CD4-positive, CD25-positive, alpha-beta regulatory T cell (primary cell): ENCODE data around the gene DLG2. TPM values are rescaled to one million over a fixed set of nuclear protein-coding genes. Genes with fewer than 3 reads are reported as not detected.

Experiments
- ATAC-seq, 2 donors: fragments of 150-1000 bp; cut with Tn5 transposase; one replicate each; pipeline ENCODE4 v1.10.0; 2021; ENCODE audit warnings: low read depth in 2 of 2, moderate number of reproducible peaks in 2 of 2, moderate library complexity in 1 of 2
- DNase-seq, 3 donors: peaks; one replicate each; pipeline versions ENCODE4 v3.0.0 to v3.0.0-alpha.2; 2012 to 2022; ENCODE audit warnings: mixed read lengths in 1 of 3
- H3K27ac ChIP-seq: one replicate; pipeline ENCODE4 v1.7.0; 2013; ENCODE audit warnings: mild to moderate bottlenecking, low read length; ENCODE audit not compliant: insufficient read depth, poor library complexity, severe bottlenecking
- H3K27me3 ChIP-seq: one replicate; pipeline ENCODE4 v1.7.0; 2013; ENCODE audit warnings: low read length; ENCODE audit not compliant: control insufficient read depth, insufficient read depth
- H3K36me3 ChIP-seq: one replicate; pipeline ENCODE4 v1.7.0; 2013; ENCODE audit warnings: mild to moderate bottlenecking, low read length, moderate library complexity; ENCODE audit not compliant: control insufficient read depth, insufficient read depth
- H3K4me1 ChIP-seq: 2 replicates; pipeline ENCODE4 v1.7.0; 2013; ENCODE audit warnings: mild to moderate bottlenecking, low read length; ENCODE audit not compliant: insufficient read depth, control insufficient read depth, poor library complexity, severe bottlenecking
- H3K4me3 ChIP-seq: one replicate; pipeline ENCODE4 v1.7.0; 2013; ENCODE audit warnings: low read depth, mild to moderate bottlenecking, low read length, moderate library complexity
- H3K9me3 ChIP-seq, 2 experiments: 1 replicate in 1 of 2; 2 replicates in 1 of 2; pipeline ENCODE4 v1.7.0; 2013; ENCODE audit warnings: low read length in 2 of 2, mild to moderate bottlenecking in 1 of 2, moderate library complexity in 1 of 2; ENCODE audit not compliant: control insufficient read depth in 2 of 2
- H3K27ac Mint-ChIP-seq, 3 donors: one replicate each; pipeline ENCODE4 v1.8.0; 2020 to 2022; ENCODE audit warnings: mild to moderate bottlenecking in 3 of 3, mixed read lengths in 3 of 3, moderate library complexity in 2 of 3
- H3K27me3 Mint-ChIP-seq: one replicate; pipeline ENCODE4 v1.8.0; 2022; ENCODE audit warnings: mild to moderate bottlenecking, mixed read lengths
- H3K36me3 Mint-ChIP-seq: one replicate; pipeline ENCODE4 v1.8.0; 2020; ENCODE audit warnings: mixed read lengths
- H3K4me1 Mint-ChIP-seq, 4 donors: one replicate each; pipeline ENCODE4 v1.8.0; 2020 to 2022; ENCODE audit warnings: mixed read lengths in 4 of 4, mild to moderate bottlenecking in 1 of 4
- H3K4me3 Mint-ChIP-seq, 4 donors: one replicate each; pipeline ENCODE4 v1.8.0; 2020 to 2022; ENCODE audit warnings: mild to moderate bottlenecking in 4 of 4, mixed read lengths in 4 of 4, moderate library complexity in 3 of 4
- H3K9me3 Mint-ChIP-seq, 7 donors: one replicate each; pipeline ENCODE4 v1.8.0; 2020 to 2022; ENCODE audit warnings: mixed read lengths in 7 of 7, mild to moderate bottlenecking in 3 of 7, moderate library complexity in 2 of 7
- polyA plus RNA-seq, 4 donors: library from polyadenylated mRNA; unstranded; fragments of 300-500 nt; fragmentation: Illumina TruSeq; gene quantifications; one replicate each; pipeline ENCODE4 v1.2.3, GENCODE V29; 2021
- total RNA-seq: library from RNA; stranded (reverse); gene quantifications from one replicate; pipeline ENCODE4 v1.2.3, GENCODE V29; 2022

DLG2 gene
- total and polyA plus RNA-seq, 5 donors from 2014 or later: 0.26 to 2.0 (median 0.94) TPM

DNA sequence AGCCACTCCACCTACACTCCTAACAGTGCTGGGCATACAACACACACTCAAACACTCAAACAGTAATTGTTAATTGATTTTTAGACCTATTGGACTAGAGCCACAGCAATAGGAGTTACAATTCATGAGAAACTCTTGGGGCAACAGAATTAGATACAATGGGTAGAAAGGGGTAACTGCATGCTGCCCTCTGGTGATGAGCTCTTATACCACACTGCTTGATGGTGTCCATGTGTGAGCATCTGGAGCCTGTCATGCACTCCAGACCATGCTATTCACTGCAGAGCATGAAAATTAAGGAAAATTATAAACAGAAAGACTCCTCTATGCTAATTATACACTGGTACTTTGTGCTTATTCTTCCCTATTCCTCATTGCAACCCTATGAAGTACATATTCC lies 1365.4 kb downstream of the DLG2 start:
- Mint-ChIP-seq H3K36me3 (no peaks in the 10 kb centered on the region), H3K4me1 (no peaks in the 10 kb centered on the region)
- H3K4me1 ChIP-seq: no peaks in the 10 kb centered on the region

DNA sequence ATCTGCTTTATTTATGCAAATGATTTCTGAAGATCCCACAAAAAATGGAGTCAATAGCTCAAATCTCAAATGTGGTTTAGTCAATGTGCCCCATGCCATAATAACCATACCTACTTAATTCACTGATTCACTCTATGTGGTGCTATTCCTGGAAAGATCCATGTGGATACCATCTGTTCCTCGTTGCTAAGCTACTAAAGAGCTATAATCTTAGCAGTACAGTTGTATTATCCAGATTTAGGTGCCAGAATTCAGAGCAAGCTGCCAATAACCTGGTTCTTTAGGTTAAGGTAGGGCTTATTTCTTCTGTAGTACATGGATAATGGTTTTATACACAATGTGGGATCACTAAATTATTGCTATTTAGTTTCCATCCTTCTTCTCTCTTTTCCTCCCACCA lies 1366.3 kb downstream of the DLG2 start:
- H3K9me3 ChIP-seq: no peaks in the 10 kb centered on the region
- no peaks in the 10 kb centered on the region for H3K27me3 Mint-ChIP-seq
- H3K36me3 ChIP-seq: no peaks in the 10 kb centered on the region
- H3K4me1 ChIP-seq: no peaks in the 10 kb centered on the region
- H3K27me3 ChIP-seq: no peaks in the 10 kb centered on the region
- no peak overlapping the region for H3K27ac ChIP-seq
- H3K4me3 ChIP-seq: no peak overlapping the region
- peaks cover 0 to 18% (median 4%) of the 10 kb centered on the region in 7 donors for H3K9me3 Mint-ChIP-seq
- ATAC-seq: no peak
- no peak for DNase-seq
- H3K36me3 Mint-ChIP-seq: no peaks in the 10 kb centered on the region
- no peak overlapping the region for H3K27ac Mint-ChIP-seq
- no peak overlapping the region for H3K4me3 Mint-ChIP-seq
- H3K4me1 Mint-ChIP-seq: no peaks in the 10 kb centered on the region

More for the DNA sequence above, 1365.4 kb downstream of the DLG2 start:
- Mint-ChIP-seq H3K4me3 (no peak overlapping the region), H3K27ac (no peak overlapping the region), H3K27me3 (no peaks in the 10 kb centered on the region), H3K9me3 (peaks cover 0 to 18% (median 2%) of the 10 kb centered on the region in 7 donors)
- ATAC-seq: no peak
- H3K27ac ChIP-seq: no peak overlapping the region
- no peak overlapping the region for H3K4me3 ChIP-seq
- H3K27me3 ChIP-seq: no peaks in the 10 kb centered on the region
- no peaks in the 10 kb centered on the region for H3K9me3 ChIP-seq
- no peak for DNase-seq
- H3K36me3 ChIP-seq: no peaks in the 10 kb centered on the region

DNA sequence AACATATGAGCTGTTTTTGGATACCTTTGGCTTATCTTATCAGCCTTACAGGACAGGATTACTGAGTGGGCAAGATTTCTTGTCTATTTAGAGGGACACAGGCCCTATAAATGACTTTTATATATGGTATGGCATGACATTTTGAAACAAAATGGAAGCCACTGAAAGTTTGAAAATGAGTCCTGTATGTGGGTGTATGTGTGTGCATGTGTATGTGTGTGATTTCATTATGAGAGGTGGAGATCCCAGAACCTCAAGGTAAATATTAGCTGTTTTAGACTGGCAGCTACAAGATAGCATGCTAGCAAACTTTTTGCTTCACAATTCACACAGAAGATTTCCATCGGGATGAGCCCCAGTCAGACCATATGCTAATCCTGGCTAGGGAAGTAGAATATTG lies 1370.5 kb downstream of the DLG2 start:
- Mint-ChIP-seq H3K4me1 (no peaks in the 10 kb centered on the region), H3K27ac (no peak overlapping the region), H3K9me3 (peaks cover 2 to 23% (median 4%) of the 10 kb centered on the region in 7 donors), H3K36me3 (no peaks in the 10 kb centered on the region), H3K27me3 (no peaks in the 10 kb centered on the region), H3K4me3 (no peak overlapping the region)
- DNase-seq (no peak), ATAC-seq (no peak)
- H3K9me3 ChIP-seq: no peaks in the 10 kb centered on the region
- no peaks in the 10 kb centered on the region for H3K4me1 ChIP-seq
- H3K4me3 ChIP-seq: no peak overlapping the region
- H3K36me3 ChIP-seq: no peaks in the 10 kb centered on the region
- no peaks in the 10 kb centered on the region for H3K27me3 ChIP-seq
- no peak overlapping the region for H3K27ac ChIP-seq

DNA sequence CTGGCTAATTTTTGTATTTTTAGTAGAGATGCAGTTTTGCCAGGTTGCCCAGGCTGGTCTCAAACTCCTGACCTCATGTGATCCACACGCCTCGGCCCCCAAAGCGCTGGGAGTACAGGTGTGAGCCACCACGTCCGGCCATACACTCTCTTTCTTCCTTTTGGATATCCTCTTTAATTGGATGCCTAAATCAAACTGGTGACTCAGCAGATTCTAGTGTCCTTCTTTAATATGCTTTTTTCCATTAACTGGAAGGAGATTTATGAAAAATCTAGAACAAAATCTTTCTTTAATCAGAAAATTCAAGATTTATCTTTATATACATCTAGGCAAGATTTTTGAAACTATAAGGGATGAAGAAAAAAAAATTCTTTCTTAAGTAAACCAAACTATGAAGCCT lies 1371.7 kb downstream of the DLG2 start:
- H3K27me3 Mint-ChIP-seq: no peaks in the 10 kb centered on the region
- no peak overlapping the region for H3K4me3 Mint-ChIP-seq
- ATAC-seq (no peak), DNase-seq (no peak)
- H3K27ac Mint-ChIP-seq: no peak overlapping the region
- Histone ChIP-seq H3K9me3 (no peaks in the 10 kb centered on the region), H3K27ac (no peak overlapping the region), H3K27me3 (no peaks in the 10 kb centered on the region), H3K4me1 (no peaks in the 10 kb centered on the region), H3K4me3 (no peak overlapping the region), H3K36me3 (no peaks in the 10 kb centered on the region)
- H3K36me3 Mint-ChIP-seq: no peaks in the 10 kb centered on the region
- H3K4me1 Mint-ChIP-seq: no peaks in the 10 kb centered on the region
- peaks cover 0 to 23% (median 4%) of the 10 kb centered on the region in 7 donors for H3K9me3 Mint-ChIP-seq

DNA sequence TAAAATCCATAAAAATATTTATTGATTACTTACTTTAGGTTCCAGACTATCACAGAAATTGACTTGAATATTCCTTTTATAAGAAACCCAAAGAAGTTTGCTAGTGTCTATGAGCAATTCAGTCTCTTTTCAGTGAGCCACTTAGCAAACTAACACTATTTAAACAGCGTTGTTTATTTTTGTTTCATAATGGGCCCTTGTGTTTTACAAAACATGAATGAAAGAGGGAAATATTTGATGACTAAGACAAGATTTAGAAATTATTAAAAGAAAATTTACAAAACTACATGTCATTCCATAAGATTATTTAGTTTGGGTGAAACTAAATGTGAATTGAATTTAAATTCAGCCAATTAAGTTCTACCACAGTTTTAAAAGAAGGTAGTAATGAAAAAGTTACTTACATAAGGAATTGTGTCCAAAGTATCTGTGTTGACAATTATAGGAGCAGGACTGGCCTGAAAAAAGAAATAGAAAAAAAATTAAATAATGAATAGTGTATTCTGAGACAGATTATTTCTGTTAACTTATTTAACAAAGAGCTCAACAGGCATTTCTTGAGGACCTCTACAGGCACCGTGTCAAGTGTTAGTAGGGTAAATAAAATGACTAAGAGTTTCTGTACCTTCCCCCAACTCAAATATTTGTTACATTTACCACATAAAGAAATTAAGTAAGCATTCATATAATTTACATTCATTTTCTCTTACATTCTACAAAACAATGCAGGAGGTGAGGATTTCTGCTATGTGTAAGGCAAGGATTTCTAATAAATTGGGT lies 1376.1 kb downstream of the DLG2 start:
- no peak overlapping the region for H3K4me3 Mint-ChIP-seq
- no peak overlapping the region for H3K4me3 ChIP-seq
- no peak overlapping the region for H3K27ac Mint-ChIP-seq
- no peak for DNase-seq
- no peak overlapping the region for H3K27ac ChIP-seq
- no peak for ATAC-seq
- peaks cover 0 to 9% (median 8%) of the 10 kb centered on the region in 7 donors for H3K9me3 Mint-ChIP-seq
- no peaks in the 10 kb centered on the region for H3K36me3 ChIP-seq
- no peaks in the 10 kb centered on the region for H3K9me3 ChIP-seq
- H3K4me1 ChIP-seq: no peaks in the 10 kb centered on the region
- H3K36me3 Mint-ChIP-seq: no peaks in the 10 kb centered on the region
- H3K4me1 Mint-ChIP-seq: no peaks in the 10 kb centered on the region
- H3K27me3 ChIP-seq: no peaks in the 10 kb centered on the region
- H3K27me3 Mint-ChIP-seq: no peaks in the 10 kb centered on the region

DNA sequence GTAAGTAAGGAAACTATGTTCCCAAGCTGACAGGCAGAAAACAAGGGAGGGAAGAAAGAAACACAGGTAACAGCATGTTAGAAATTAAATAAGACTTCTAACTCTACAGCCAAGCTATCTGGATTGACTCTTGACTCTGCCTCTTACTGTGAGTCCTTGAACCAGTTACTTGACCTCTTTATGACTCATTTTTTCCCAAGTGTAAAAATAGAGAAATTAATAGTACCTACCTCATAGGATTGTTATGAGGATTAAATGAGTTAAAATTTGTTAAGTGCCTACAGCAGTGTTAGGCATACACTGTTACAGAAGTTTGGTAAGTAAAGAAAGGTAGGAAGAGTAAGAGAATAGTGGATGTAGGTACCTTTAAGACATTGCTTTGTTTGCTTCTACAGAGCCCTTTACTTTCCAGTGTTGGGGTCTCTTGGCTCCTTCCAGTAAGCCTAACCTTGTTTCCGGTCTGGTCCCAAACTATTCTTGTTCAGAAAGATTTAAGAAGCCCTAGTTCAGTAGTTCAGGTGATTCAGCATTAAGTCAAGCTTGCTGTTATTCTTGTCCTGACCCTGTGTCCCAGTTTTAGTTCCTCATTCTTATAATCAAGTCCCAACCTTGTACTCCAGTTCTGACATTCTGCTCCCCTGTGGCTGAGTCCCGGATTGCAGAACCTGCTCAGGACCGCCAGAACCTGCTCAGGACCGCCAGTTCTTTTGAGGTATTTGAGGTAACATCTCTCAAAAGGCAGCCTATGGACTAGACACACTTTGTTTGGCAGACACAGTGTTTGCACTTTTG lies 1377.6 kb downstream of the DLG2 start:
- H3K4me1 Mint-ChIP-seq: no peaks in the 10 kb centered on the region
- H3K36me3 Mint-ChIP-seq: no peaks in the 10 kb centered on the region
- no peak overlapping the region for H3K4me3 ChIP-seq
- H3K27ac Mint-ChIP-seq: no peak overlapping the region
- no peak for DNase-seq
- no peaks in the 10 kb centered on the region for H3K4me1 ChIP-seq
- no peak for ATAC-seq
- H3K27me3 ChIP-seq: no peaks in the 10 kb centered on the region
- H3K9me3 Mint-ChIP-seq: peaks cover 0 to 13% (median 5%) of the 10 kb centered on the region in 7 donors
- no peaks in the 10 kb centered on the region for H3K9me3 ChIP-seq
- no peak overlapping the region for H3K4me3 Mint-ChIP-seq
- no peaks in the 10 kb centered on the region for H3K36me3 ChIP-seq
- no peaks in the 10 kb centered on the region for H3K27me3 Mint-ChIP-seq
- H3K27ac ChIP-seq: no peak overlapping the region

DNA sequence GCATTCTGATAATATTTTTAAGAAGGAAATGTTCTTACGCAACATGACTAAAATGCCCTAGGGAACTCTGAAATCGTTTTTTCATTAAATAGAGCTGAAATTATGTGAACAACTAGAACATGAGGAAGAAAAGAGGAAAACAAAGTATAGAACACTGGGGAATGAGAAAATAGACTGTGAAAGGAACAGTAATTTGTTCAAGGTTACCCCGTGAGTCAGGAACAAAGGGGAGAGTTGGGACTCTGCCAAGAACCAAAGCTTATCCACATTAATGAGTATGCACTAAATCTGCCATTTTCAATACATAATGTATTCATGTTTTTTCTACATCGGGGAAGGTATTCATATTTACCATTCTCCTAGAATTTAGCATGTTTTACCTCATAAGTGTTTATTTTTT lies 1379.2 kb downstream of the DLG2 start:
- no peaks in the 10 kb centered on the region for H3K27me3 Mint-ChIP-seq
- H3K27ac ChIP-seq: no peak overlapping the region
- no peaks in the 10 kb centered on the region for H3K36me3 Mint-ChIP-seq
- peaks cover 0 to 12% (median 5%) of the 10 kb centered on the region in 7 donors for H3K9me3 Mint-ChIP-seq
- no peaks in the 10 kb centered on the region for H3K9me3 ChIP-seq
- H3K36me3 ChIP-seq: no peaks in the 10 kb centered on the region
- ATAC-seq: no peak
- no peak overlapping the region for H3K4me3 Mint-ChIP-seq
- no peaks in the 10 kb centered on the region for H3K4me1 Mint-ChIP-seq
- H3K4me3 ChIP-seq: no peak overlapping the region
- no peaks in the 10 kb centered on the region for H3K4me1 ChIP-seq
- no peak for DNase-seq
- no peak overlapping the region for H3K27ac Mint-ChIP-seq
- no peaks in the 10 kb centered on the region for H3K27me3 ChIP-seq
